ENCODE measurements around the gene SOS2.

GRCh38 chr14:50072395-50072794 is 159.0 kb downstream of the SOS2 start:
- TF ChIP-seq CTCF (IDR thresholded peaks at IDR 0.05) (no peak), POLR2A (IDR thresholded peaks at IDR 0.05) (no peak), EP300 (IDR thresholded peaks at IDR 0.05) (no peak), POLR2AphosphoS5 (IDR thresholded peaks at IDR 0.05) (no peak)
